Liver (tissue), 3 donors: ENCODE data around the gene APPBP2.

Experiments used
- ATF3 ChIP-seq: IDR thresholded peaks from 2 replicates; pipeline ENCODE4 v1.6.1; 2016; ENCODE audit warnings: antibody characterized with exemption
- GABPA ChIP-seq, 2 donors: IDR thresholded peaks in 1 of 2; conservative IDR thresholded peaks in 1 of 2; 2 replicates each; pipeline ENCODE4 v1.6.1; 2016; ENCODE audit warnings: antibody characterized with exemption in 2 of 2, mild to moderate bottlenecking in 1 of 2, moderate library complexity in 1 of 2
- HNF4A ChIP-seq, 2 donors: conservative IDR thresholded peaks; 2 replicates each; pipeline ENCODE4 v1.6.1; 2016; ENCODE audit warnings: antibody characterized with exemption in 2 of 2, mild to moderate bottlenecking in 2 of 2
- HNF4G ChIP-seq: IDR thresholded peaks from 2 replicates; pipeline ENCODE4 v1.6.1; 2016; ENCODE audit warnings: antibody characterized with exemption
- MAX ChIP-seq: IDR thresholded peaks from 2 replicates; pipeline ENCODE4 v1.6.1; 2016; ENCODE audit warnings: antibody characterized with exemption
- RAD21 ChIP-seq, 2 donors: IDR thresholded peaks; 2 replicates each; pipeline ENCODE4 v1.6.1; 2016; ENCODE audit warnings: antibody characterized with exemption in 2 of 2, mild to moderate bottlenecking in 2 of 2
- REST ChIP-seq: IDR thresholded peaks from 2 replicates; pipeline ENCODE4 v1.6.1; 2016; ENCODE audit warnings: antibody characterized with exemption, mild to moderate bottlenecking
- RXRA ChIP-seq, 2 donors: IDR thresholded peaks; 2 replicates each; pipeline ENCODE4 v1.6.1; 2017 to 2018; ENCODE audit warnings: antibody characterized with exemption in 2 of 2, mild to moderate bottlenecking in 1 of 2
- SP1 ChIP-seq: IDR thresholded peaks from 2 replicates; pipeline ENCODE4 v1.6.1; 2018; ENCODE audit warnings: antibody characterized with exemption, mild to moderate bottlenecking
- TAF1 ChIP-seq: conservative IDR thresholded peaks from 2 replicates; pipeline ENCODE4 v1.6.1; 2016; ENCODE audit warnings: antibody characterized with exemption, mild to moderate bottlenecking
- YY1 ChIP-seq: IDR thresholded peaks from 2 replicates; pipeline ENCODE4 v1.6.1; 2016; ENCODE audit warnings: antibody characterized with exemption, mild to moderate bottlenecking
- ZBTB33 ChIP-seq: IDR thresholded peaks from 2 replicates; pipeline ENCODE4 v1.6.1; 2016; ENCODE audit warnings: antibody characterized with exemption
- TF ChIP-seq, protein P1 (sequence below): fragments of 150-350 bp; IDR thresholded peaks from 2 replicates; pipeline ENCODE4 v1.5.1; 2017; ENCODE audit warnings: improper control_type of control experiment, low read depth, low read length; ENCODE audit not compliant: missing input control
- donor health status: healthy.
- donor health status: healthy.

DNA sequence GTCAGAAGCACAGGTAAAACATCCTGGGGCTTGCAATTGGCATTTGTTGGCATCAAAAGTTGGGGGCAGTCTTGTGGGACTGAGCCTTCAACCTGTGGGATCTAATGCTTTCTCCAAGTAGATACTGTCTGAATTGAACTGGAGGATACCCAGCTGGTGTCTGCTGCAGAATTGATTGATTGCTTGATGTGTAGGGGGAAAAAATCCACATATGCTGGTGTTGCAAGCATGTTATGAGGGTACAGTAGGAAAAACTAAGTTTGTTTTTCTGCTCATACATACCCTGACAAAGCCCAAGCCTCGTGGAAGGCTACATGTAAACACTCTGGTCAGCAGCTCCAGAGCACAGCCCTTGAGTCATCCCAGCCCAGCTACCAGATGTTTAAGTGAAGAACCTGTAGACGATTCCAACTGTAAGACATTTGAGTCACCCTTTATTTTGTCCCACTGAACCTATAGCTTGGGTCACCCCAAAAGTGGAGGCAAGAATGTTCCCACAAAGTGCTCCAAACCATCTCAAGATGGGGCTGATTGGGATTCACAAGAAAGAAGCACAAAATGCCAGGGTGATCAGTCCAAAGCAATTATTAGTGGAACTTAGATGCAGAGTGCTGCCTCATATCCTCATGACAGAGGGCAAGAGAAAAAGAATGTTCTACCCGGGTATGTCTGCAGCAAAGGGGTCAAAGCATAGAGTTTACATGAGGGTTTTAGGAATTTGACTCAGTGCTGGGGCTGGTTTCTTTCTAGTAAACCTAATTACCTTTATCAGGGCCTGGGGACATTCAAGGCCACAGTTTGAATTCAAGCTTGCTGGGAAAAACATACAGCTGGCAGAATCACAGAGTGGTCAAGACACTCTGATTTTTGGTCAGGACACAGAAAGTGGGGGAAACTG, 9.6 kb upstream of the APPBP2 start:
- TF ChIP-seq, protein P1, sequence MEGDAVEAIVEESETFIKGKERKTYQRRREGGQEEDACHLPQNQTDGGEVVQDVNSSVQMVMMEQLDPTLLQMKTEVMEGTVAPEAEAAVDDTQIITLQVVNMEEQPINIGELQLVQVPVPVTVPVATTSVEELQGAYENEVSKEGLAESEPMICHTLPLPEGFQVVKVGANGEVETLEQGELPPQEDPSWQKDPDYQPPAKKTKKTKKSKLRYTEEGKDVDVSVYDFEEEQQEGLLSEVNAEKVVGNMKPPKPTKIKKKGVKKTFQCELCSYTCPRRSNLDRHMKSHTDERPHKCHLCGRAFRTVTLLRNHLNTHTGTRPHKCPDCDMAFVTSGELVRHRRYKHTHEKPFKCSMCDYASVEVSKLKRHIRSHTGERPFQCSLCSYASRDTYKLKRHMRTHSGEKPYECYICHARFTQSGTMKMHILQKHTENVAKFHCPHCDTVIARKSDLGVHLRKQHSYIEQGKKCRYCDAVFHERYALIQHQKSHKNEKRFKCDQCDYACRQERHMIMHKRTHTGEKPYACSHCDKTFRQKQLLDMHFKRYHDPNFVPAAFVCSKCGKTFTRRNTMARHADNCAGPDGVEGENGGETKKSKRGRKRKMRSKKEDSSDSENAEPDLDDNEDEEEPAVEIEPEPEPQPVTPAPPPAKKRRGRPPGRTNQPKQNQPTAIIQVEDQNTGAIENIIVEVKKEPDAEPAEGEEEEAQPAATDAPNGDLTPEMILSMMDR, result no peak
- TF ChIP-seq GABPA (IDR thresholded peaks at IDR 0.05 in 1 of 2, conservative IDR thresholded peaks at IDR 0.05 in 1 of 2) (no peak), REST (no peak), ZBTB33 (no peak), MAX (no peak), TAF1 (no peak), YY1 (no peak), HNF4A (conservative IDR thresholded peaks at IDR 0.05) (no peak), SP1 (no peak), RAD21 (IDR thresholded peaks at IDR 0.05) (no peak), HNF4G (no peak), RXRA (IDR thresholded peaks at IDR 0.05) (no peak), ATF3 (no peak)
